Psoas muscle (tissue), 8 donors: ENCODE data around the gene FOXE3. TPM values are rescaled to one million over a fixed set of nuclear protein-coding genes. Genes with fewer than 3 reads are reported as not detected.

Source experiments
- ATAC-seq, 4 donors: fragments of 200-7000 bp; cut with Tn5 transposase; one replicate each; pipeline ENCODE4 v1.9.1; 2020; ENCODE audit warnings: moderate library complexity in 3 of 4, mild to moderate bottlenecking in 2 of 4
- DNase-seq, 2 donors: peaks; one replicate each; pipeline ENCODE4 v3.0.0-alpha.2; 2020
- H3K27ac ChIP-seq: fragments of 200-600 bp; one replicate; pipeline ENCODE4 v1.8.0; 2022
- H3K27me3 ChIP-seq, 3 donors: fragments of 200-600 bp in 1 of 3; one replicate each; pipeline versions ENCODE4 v1.6.1 to v1.8.0; 2013 to 2022; ENCODE audit warnings: low read length in 2 of 3, mild to moderate bottlenecking in 2 of 3, moderate library complexity in 1 of 3; ENCODE audit not compliant: insufficient read depth in 3 of 3
- H3K36me3 ChIP-seq, 2 donors: fragments of 200-600 bp in 1 of 2; one replicate each; pipeline versions ENCODE4 v1.6.1 to v1.8.0; 2013 to 2022; ENCODE audit warnings: low read depth in 1 of 2, mild to moderate bottlenecking in 1 of 2, moderate library complexity in 1 of 2; ENCODE audit not compliant: insufficient read depth in 1 of 2
- H3K4me1 ChIP-seq: fragments of 200-600 bp; one replicate; pipeline ENCODE4 v1.8.0; 2022
- H3K4me3 ChIP-seq: fragments of 200-600 bp; one replicate; pipeline ENCODE4 v1.8.0; 2022; ENCODE audit warnings: mild to moderate bottlenecking
- H3K9me3 ChIP-seq: fragments of 200-600 bp; one replicate; pipeline ENCODE4 v1.8.0; 2022
- CTCF ChIP-seq: fragments of 200-600 bp; IDR thresholded peaks from one replicate; pipeline ENCODE4 v1.8.0; 2022; ENCODE audit warnings: antibody characterized with exemption
- WGBS, 3 donors: extraction: QIAGEN DNeasy Blood & Tissue Kit; methylation state at CpG; one replicate each; pipeline versions ENCODE4 v1.1.6 to v1.1.7; 2013; 5-methylcytosine and 5-hydroxymethylcytosine counted together
- intact Hi-C, 2 donors: fragments of 100-400 bp; cut with DNase I; formaldehyde crosslinking; loops; one replicate each; pipeline versions ENCODE4 v1.11.0 to v1.14.2; 2022
- polyA plus RNA-seq, 3 donors: library from polyadenylated mRNA; stranded (reverse); fragments of 200-250 nt; gene quantifications; one replicate each; pipeline ENCODE4 v1.2.3, GENCODE V29; 2013
- total RNA-seq, 4 donors: library from RNA; stranded (reverse); fragmentation: NEBNext Ultra II Directional in 2 of 4; extraction: Animal tissue kit (Norgen Biotek cat#: 25700) in 2 of 4; gene quantifications; one replicate each; pipeline versions ENCODE4 v1.2.1 to v1.2.4, GENCODE V29; 2021 to 2023
- donor health status: healthy with polysubstance abuse.
- donor health status: DM: no; HTN: no; CAD: no; lungs with moderate emphysema.
- donor health status: Bipolar disorder and iron deficiency.
- donor health status: healthy.
- donor health status: DM: yes; HTN: yes; CAD: no.
- donor health status: DM: no; HTN: no; CAD: no.
- donor health status: DM: no; HTN: no; CAD: no.
- donor health status: DM: yes; HTN: yes; CAD: no.

FOXE3 gene
- total and polyA plus RNA-seq, 7 donors = 0.03 to 0.10 (median 0.08) TPM; not detected in 4

DNA sequence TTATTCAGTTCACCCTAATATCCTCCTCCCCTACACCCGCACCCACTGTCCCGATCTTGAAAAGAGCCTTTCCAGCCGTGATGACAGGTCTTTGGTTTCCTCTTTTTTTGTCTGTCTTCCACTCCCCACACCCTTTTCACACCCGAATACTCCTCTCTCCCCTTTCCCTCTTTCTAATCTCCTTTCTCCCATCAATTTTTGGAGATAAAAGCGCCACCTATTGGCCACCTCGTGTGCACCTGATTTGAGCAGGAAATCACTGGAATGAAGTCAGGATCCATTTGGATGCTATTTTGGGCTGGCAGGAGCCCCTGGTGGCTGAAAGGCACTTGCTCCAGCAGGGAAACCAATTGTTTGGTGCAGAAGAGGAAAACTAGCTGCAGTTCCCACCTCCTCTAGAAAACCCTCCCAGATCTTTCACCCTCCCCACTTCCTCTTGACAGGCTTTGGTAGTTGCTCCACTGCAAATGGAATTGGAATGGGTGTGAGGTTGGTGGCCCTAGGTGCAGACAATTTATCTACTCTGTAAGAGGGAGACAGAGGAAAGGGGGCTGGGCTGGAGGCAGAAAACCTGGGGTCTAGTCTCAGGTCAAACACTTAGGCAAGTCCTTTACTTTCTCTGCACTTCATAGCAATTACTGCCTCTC lies 8.4 kb downstream of the FOXE3 start:
- whole genome bisulfite sequencing, 3 donors = 5 to 9% (median 5%) methylated on average over 6 of the region's 6 CpGs
- intact Hi-C loops = loop anchor here in 1 of 2 donors (2.0 to 5.0 kb wide), 2 partner anchors 232 to 246 kb away; partner anchors contain the start of gene PDZK1IP1
- DNase-seq (no peak), ATAC-seq (peak in 1 of 4 donors; percentile 37)
- TF ChIP-seq CTCF = peak; percentile 49
- no peaks in the 10 kb centered on the region for H3K4me1 ChIP-seq
- H3K27me3 ChIP-seq = peaks cover 0 to 18% (median 5%) of the 10 kb centered on the region in 3 donors
- H3K4me3 ChIP-seq = no peak overlapping the region
- H3K27ac ChIP-seq = no peak overlapping the region
- no peaks in the 10 kb centered on the region for H3K9me3 ChIP-seq
- H3K36me3 ChIP-seq = no peaks in the 10 kb centered on the region

DNA sequence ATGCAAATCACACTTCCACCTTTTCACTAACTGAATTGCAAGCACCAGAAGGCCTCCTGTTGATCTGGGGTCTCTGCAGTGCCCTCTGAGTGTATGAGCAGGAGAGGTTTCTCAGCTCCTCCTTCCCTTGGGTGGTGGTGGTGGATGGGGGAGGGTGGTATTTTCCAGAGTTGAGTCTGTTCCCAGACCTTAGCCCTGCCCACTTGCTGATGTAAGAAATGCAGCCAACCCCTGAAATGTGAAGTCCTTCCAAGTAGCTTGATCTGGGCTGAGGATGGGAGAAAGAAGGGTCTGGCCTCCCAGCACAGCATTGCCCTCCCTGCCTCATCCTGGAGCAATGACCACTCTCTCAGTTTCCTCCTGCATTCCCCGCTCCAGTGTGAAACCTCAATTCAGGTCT lies 15.4 kb downstream of the FOXE3 start:
- 81 to 95% (median 94%) methylated on average over 1 of the region's 1 CpG for WGBS, 3 donors
- no peak for TF ChIP-seq CTCF
- H3K4me1 ChIP-seq = no peaks in the 10 kb centered on the region
- no peaks in the 10 kb centered on the region for H3K9me3 ChIP-seq
- peaks cover 0 to 70% (median 30%) of the 10 kb centered on the region in 3 donors for H3K27me3 ChIP-seq
- H3K4me3 ChIP-seq = no peak overlapping the region
- no peak for ATAC-seq
- H3K36me3 ChIP-seq = no peaks in the 10 kb centered on the region
- intact Hi-C loops = no loop called here
- no peak for DNase-seq
- H3K27ac ChIP-seq = no peak overlapping the region

- Histone ChIP-seq H3K36me3 (no peaks in the 10 kb centered on the region), H3K4me3 (no peak overlapping the region), H3K9me3 (no peaks in the 10 kb centered on the region), H3K27ac (no peak overlapping the region), H3K27me3 (peaks cover 0 to 78% (median 33%) of the 10 kb centered on the region in 3 donors), H3K4me1 (no peaks in the 10 kb centered on the region)
- DNase-seq (peak; percentile 69 to 81), ATAC-seq (peak; percentile 49 to 71 (median 58))
- peak; percentile 57 for TF ChIP-seq CTCF
- intact Hi-C loops = no loop called here
- WGBS, 3 donors = 18 to 23% (median 21%) methylated on average over 32 of the region's 32 CpGs
Observed at GRCh38 chr1:47432071-47433036, 16.3 kb downstream of the FOXE3 start.

GRCh38 chr1:47433037-47433421 lies 16.9 kb downstream of the FOXE3 start:
- intact Hi-C loops = no loop called here
- Histone ChIP-seq H3K27me3 (peaks cover 0 to 81% (median 34%) of the 10 kb centered on the region in 3 donors), H3K4me3 (no peak overlapping the region), H3K27ac (no peak overlapping the region), H3K36me3 (no peaks in the 10 kb centered on the region), H3K9me3 (no peaks in the 10 kb centered on the region), H3K4me1 (no peaks in the 10 kb centered on the region)
- DNase-seq (no peak), ATAC-seq (no peak)
- TF ChIP-seq CTCF = no peak
- 54 to 69% (median 58%) methylated on average over 16 to 17 of the region's 17 CpGs for WGBS, 3 donors
